GM23338 (cell line): ENCODE results near the gene CTNNA3. TPM values are rescaled to one million over a fixed set of nuclear protein-coding genes. Genes with fewer than 3 reads are reported as not detected.

Experiments
- ATAC-seq: fragments of 200-7000 bp; cut with Tn5 transposase; 3 replicates; pipeline ENCODE4 v1.9.1; 2020
- DNase-seq: peaks from one replicate; pipeline ENCODE4 v3.0.0-alpha.2; 2015; ENCODE audit warnings: low spot score
- H2AFZ ChIP-seq: fragments of 200-600 bp; sonication (generic); 2 replicates; pipeline ENCODE4 v1.8.0; 2016; ENCODE audit warnings: antibody characterized with exemption, mild to moderate bottlenecking, moderate library complexity
- H3F3A ChIP-seq: fragments of 200-600 bp; sonication (generic); replicated peaks from 2 replicates; pipeline ENCODE4 v1.8.0; 2017; ENCODE audit warnings: antibody characterized with exemption, mixed run types, low read depth
- H3K27ac ChIP-seq: fragments of 200-600 bp; sonication (generic); 2 replicates; pipeline ENCODE4 v1.6.1; 2016; ENCODE audit warnings: low read depth
- H3K27me3 ChIP-seq: fragments of 200-600 bp; sonication (generic); 2 replicates; pipeline ENCODE4 v1.8.0; 2016; ENCODE audit warnings: mild to moderate bottlenecking, mixed run types, moderate library complexity; ENCODE audit not compliant: insufficient read depth
- H3K36me3 ChIP-seq: fragments of 200-600 bp; sonication (generic); 2 replicates; pipeline ENCODE4 v1.8.0; 2016; ENCODE audit warnings: mild to moderate bottlenecking; ENCODE audit not compliant: insufficient read depth
- H3K4me1 ChIP-seq: fragments of 200-600 bp; sonication (generic); 2 replicates; pipeline ENCODE4 v1.8.0; 2016; ENCODE audit warnings: mild to moderate bottlenecking, moderate library complexity; ENCODE audit not compliant: insufficient read depth
- H3K4me2 ChIP-seq: fragments of 200-600 bp; sonication (generic); 2 replicates; pipeline ENCODE4 v1.7.1; 2017; ENCODE audit warnings: mixed run types
- H3K4me3 ChIP-seq: fragments of 200-600 bp; sonication (generic); 2 replicates; pipeline ENCODE4 v1.6.1; 2016; ENCODE audit warnings: mixed run types
- H3K79me2 ChIP-seq: fragments of 200-600 bp; sonication (generic); replicated peaks from 2 replicates; pipeline ENCODE4 v1.8.0; 2017; ENCODE audit warnings: mild to moderate bottlenecking; ENCODE audit not compliant: insufficient read depth
- H3K9me2 ChIP-seq: fragments of 200-600 bp; sonication (generic); 2 replicates; pipeline ENCODE4 v1.8.0; 2017; ENCODE audit not compliant: insufficient read depth
- H4K20me1 ChIP-seq: fragments of 200-600 bp; sonication (generic); replicated peaks from 2 replicates; pipeline ENCODE4 v1.8.0; 2017; ENCODE audit warnings: mild to moderate bottlenecking; ENCODE audit not compliant: insufficient read depth
- H3K27ac Mint-ChIP-seq: 2 replicates; pipeline ENCODE4 v1.8.0; 2020; ENCODE audit warnings: inconsistent platforms, mild to moderate bottlenecking, moderate library complexity, mixed read lengths
- H3K27me3 Mint-ChIP-seq: 3 replicates; pipeline ENCODE4 v1.8.0; 2022; ENCODE audit warnings: low read depth, mild to moderate bottlenecking, moderate library complexity, mixed read lengths, inconsistent platforms; ENCODE audit not compliant: insufficient read depth, poor library complexity
- H3K36me3 Mint-ChIP-seq: 3 replicates; pipeline ENCODE4 v1.8.0; 2021; ENCODE audit warnings: low read depth, mild to moderate bottlenecking, inconsistent platforms, moderate library complexity, mixed read lengths
- H3K4me1 Mint-ChIP-seq: 3 replicates; pipeline ENCODE4 v1.8.0; 2020; ENCODE audit warnings: mild to moderate bottlenecking, inconsistent platforms, mixed read lengths
- H3K4me3 Mint-ChIP-seq: 3 replicates; pipeline ENCODE4 v1.8.0; 2021; ENCODE audit warnings: moderate library complexity, mild to moderate bottlenecking, inconsistent platforms, mixed read lengths
- H3K9me3 Mint-ChIP-seq: 3 replicates; pipeline ENCODE4 v1.8.0; 2020; ENCODE audit warnings: moderate library complexity, mild to moderate bottlenecking, inconsistent platforms, mixed read lengths
- CREB1 ChIP-seq: fragments of 250-450 bp; sonication (Bioruptor Pico); IDR thresholded peaks from 2 replicates; pipeline ENCODE4 v1.5.0; 2020; ENCODE audit warnings: low read depth, mild to moderate bottlenecking, moderate library complexity
- EZH2 ChIP-seq: fragments of 200-600 bp; sonication (generic); IDR thresholded peaks from one replicate; pipeline ENCODE4 v1.8.0; 2017; ENCODE audit warnings: antibody characterized with exemption, mild to moderate bottlenecking, low read depth; ENCODE audit not compliant: unreplicated experiment
- EZH2phosphoT487 ChIP-seq: fragments of 200-600 bp; sonication (generic); IDR thresholded peaks from one replicate; pipeline ENCODE4 v1.8.1; 2018; ENCODE audit warnings: antibody characterized with exemption; ENCODE audit not compliant: unreplicated experiment
- JUNB ChIP-seq: IDR thresholded peaks from one replicate; pipeline ENCODE4 v1.6.1; 2016; ENCODE audit warnings: antibody characterized with exemption; ENCODE audit not compliant: unreplicated experiment
- NANOG ChIP-seq: IDR thresholded peaks from 2 replicates; pipeline ENCODE4 v1.6.1; 2016; ENCODE audit warnings: antibody characterized with exemption, borderline replicate concordance
- POLR2AphosphoS5 ChIP-seq: IDR thresholded peaks from 2 replicates; pipeline ENCODE4 v1.6.1; 2016; ENCODE audit warnings: antibody characterized with exemption, low read depth
- STAT1 ChIP-seq: IDR thresholded peaks from one replicate; pipeline ENCODE4 v1.6.1; 2016; ENCODE audit warnings: antibody characterized with exemption; ENCODE audit not compliant: unreplicated experiment
- ZNF114 ChIP-seq: fragments of 250-450 bp; sonication (Bioruptor Pico); IDR thresholded peaks from 2 replicates; pipeline ENCODE4 v1.5.0; 2020; ENCODE audit warnings: mild to moderate bottlenecking, moderate library complexity
- ZNF331 ChIP-seq: fragments of 250-450 bp; sonication (Bioruptor Pico); IDR thresholded peaks from 2 replicates; pipeline ENCODE4 v1.5.0; 2020; ENCODE audit warnings: low read depth, mild to moderate bottlenecking, moderate library complexity
- polyA plus RNA-seq: library from polyadenylated mRNA; unstranded; fragments of >200 nt; fragmentation: Nextera tagmentation; extraction: Ambion mirVana; gene quantifications from 2 replicates; pipeline ENCODE4 v1.2.1, GENCODE V29; 2016
- total RNA-seq: library from RNA; depleted of rRNA; stranded (reverse); fragments of >200 nt; shearing (Covaris generic); gene quantifications from 2 replicates; pipeline ENCODE4 v1.2.3, GENCODE V29; 2014
- TF ChIP-seq, protein P1 (sequence below): IDR thresholded peaks from 2 replicates; pipeline ENCODE4 v1.6.1; 2016; ENCODE audit warnings: antibody characterized with exemption
- TF ChIP-seq, protein P2 (sequence below): fragments of 250-450 bp; sonication (Bioruptor Pico); IDR thresholded peaks from 2 replicates; pipeline ENCODE4 v1.5.0; 2020; ENCODE audit warnings: mild to moderate bottlenecking, moderate library complexity
- TF ChIP-seq, protein P3 (sequence below): IDR thresholded peaks from one replicate; pipeline ENCODE4 v1.6.1; 2018; ENCODE audit warnings: antibody characterized with exemption; ENCODE audit not compliant: unreplicated experiment
- TF ChIP-seq, protein P4 (sequence below), 2 experiments: fragments of 200-600 bp in 1 of 2; sonication (generic) in 1 of 2; conservative IDR thresholded peaks; 2 replicates each; pipeline versions ENCODE4 v1.5.1 to v1.6.1; 2016 to 2017; ENCODE audit warnings: antibody characterized with exemption in 2 of 2, low read depth in 2 of 2, mild to moderate bottlenecking in 2 of 2, moderate library complexity in 1 of 2

The CTNNA3 gene
- total and polyA plus RNA-seq, 2 experiments from 2014 or later, result 0.71 to 3.3 TPM

DNA sequence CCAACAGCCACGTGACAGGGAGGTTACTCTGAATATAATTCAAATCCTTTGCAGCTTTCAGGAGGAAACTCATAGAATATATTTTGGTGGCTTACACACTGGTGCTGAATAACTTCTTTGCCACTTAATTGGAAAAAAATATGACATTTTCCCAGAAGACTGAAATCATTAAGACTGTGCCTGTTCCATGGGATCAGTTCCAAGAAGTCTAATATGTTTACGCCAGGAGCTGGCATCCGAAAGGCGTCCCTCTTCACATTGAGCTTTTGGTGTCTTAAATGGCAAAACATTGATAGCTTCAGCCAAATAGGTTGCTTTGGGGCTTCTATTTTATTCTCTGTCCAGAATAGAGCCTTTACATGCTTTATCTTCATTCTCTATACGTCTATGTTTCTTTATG, 1687.8 kb downstream of the CTNNA3 start:
- no peaks in the 10 kb centered on the region for H3K4me1 ChIP-seq
- Mint-ChIP-seq H3K36me3 (no peaks in the 10 kb centered on the region), H3K4me3 (no peak overlapping the region), H3K27ac (no peak overlapping the region), H3K4me1 (no peaks in the 10 kb centered on the region), H3K9me3 (no peaks in the 10 kb centered on the region), H3K27me3 (no peaks in the 10 kb centered on the region)
- DNase-seq (no peak), ATAC-seq (no peak)
- H3K27ac ChIP-seq, result no peak overlapping the region
- no peaks in the 10 kb centered on the region for H4K20me1 ChIP-seq
- H3F3A ChIP-seq, result no peaks in the 10 kb centered on the region
- H3K4me2 ChIP-seq, result no peak overlapping the region
- no peak overlapping the region for H3K4me3 ChIP-seq
- TF ChIP-seq CREB1 (CRISPR knock-in tag) (no peak), POLR2AphosphoS5 (no peak), EZH2 (no peak), ZNF331 (CRISPR knock-in tag) (no peak), STAT1 (no peak), NANOG (no peak), EZH2phosphoT487 (no peak), ZNF114 (CRISPR knock-in tag) (no peak), JUNB (no peak)
- TF ChIP-seq, protein P1, sequence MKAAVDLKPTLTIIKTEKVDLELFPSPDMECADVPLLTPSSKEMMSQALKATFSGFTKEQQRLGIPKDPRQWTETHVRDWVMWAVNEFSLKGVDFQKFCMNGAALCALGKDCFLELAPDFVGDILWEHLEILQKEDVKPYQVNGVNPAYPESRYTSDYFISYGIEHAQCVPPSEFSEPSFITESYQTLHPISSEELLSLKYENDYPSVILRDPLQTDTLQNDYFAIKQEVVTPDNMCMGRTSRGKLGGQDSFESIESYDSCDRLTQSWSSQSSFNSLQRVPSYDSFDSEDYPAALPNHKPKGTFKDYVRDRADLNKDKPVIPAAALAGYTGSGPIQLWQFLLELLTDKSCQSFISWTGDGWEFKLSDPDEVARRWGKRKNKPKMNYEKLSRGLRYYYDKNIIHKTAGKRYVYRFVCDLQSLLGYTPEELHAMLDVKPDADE, result no peak
- TF ChIP-seq, protein P2, sequence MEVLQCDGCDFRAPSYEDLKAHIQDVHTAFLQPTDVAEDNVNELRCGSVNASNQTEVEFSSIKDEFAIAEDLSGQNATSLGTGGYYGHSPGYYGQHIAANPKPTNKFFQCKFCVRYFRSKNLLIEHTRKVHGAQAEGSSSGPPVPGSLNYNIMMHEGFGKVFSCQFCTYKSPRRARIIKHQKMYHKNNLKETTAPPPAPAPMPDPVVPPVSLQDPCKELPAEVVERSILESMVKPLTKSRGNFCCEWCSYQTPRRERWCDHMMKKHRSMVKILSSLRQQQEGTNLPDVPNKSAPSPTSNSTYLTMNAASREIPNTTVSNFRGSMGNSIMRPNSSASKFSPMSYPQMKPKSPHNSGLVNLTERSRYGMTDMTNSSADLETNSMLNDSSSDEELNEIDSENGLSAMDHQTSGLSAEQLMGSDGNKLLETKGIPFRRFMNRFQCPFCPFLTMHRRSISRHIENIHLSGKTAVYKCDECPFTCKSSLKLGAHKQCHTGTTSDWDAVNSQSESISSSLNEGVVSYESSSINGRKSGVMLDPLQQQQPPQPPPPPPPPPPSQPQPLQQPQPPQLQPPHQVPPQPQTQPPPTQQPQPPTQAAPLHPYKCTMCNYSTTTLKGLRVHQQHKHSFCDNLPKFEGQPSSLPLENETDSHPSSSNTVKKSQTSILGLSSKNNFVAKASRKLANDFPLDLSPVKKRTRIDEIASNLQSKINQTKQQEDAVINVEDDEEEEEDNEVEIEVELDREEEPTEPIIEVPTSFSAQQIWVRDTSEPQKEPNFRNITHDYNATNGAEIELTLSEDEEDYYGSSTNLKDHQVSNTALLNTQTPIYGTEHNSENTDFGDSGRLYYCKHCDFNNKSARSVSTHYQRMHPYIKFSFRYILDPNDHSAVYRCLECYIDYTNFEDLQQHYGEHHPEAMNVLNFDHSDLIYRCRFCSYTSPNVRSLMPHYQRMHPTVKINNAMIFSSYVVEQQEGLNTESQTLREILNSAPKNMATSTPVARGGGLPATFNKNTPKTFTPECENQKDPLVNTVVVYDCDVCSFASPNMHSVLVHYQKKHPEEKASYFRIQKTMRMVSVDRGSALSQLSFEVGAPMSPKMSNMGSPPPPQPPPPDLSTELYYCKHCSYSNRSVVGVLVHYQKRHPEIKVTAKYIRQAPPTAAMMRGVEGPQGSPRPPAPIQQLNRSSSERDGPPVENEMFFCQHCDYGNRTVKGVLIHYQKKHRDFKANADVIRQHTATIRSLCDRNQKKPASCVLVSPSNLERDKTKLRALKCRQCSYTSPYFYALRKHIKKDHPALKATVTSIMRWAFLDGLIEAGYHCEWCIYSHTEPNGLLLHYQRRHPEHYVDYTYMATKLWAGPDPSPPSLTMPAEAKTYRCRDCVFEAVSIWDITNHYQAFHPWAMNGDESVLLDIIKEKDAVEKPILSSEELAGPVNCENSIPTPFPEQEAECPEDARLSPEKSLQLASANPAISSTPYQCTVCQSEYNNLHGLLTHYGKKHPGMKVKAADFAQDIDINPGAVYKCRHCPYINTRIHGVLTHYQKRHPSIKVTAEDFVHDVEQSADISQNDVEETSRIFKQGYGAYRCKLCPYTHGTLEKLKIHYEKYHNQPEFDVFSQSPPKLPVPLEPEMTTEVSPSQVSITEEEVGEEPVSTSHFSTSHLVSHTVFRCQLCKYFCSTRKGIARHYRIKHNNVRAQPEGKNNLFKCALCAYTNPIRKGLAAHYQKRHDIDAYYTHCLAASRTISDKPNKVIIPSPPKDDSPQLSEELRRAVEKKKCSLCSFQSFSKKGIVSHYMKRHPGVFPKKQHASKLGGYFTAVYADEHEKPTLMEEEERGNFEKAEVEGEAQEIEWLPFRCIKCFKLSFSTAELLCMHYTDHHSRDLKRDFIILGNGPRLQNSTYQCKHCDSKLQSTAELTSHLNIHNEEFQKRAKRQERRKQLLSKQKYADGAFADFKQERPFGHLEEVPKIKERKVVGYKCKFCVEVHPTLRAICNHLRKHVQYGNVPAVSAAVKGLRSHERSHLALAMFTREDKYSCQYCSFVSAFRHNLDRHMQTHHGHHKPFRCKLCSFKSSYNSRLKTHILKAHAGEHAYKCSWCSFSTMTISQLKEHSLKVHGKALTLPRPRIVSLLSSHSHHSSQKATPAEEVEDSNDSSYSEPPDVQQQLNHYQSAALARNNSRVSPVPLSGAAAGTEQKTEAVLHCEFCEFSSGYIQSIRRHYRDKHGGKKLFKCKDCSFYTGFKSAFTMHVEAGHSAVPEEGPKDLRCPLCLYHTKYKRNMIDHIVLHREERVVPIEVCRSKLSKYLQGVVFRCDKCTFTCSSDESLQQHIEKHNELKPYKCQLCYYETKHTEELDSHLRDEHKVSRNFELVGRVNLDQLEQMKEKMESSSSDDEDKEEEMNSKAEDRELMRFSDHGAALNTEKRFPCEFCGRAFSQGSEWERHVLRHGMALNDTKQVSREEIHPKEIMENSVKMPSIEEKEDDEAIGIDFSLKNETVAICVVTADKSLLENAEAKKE (CRISPR knock-in tag), result no peak
- TF ChIP-seq, protein P3, sequence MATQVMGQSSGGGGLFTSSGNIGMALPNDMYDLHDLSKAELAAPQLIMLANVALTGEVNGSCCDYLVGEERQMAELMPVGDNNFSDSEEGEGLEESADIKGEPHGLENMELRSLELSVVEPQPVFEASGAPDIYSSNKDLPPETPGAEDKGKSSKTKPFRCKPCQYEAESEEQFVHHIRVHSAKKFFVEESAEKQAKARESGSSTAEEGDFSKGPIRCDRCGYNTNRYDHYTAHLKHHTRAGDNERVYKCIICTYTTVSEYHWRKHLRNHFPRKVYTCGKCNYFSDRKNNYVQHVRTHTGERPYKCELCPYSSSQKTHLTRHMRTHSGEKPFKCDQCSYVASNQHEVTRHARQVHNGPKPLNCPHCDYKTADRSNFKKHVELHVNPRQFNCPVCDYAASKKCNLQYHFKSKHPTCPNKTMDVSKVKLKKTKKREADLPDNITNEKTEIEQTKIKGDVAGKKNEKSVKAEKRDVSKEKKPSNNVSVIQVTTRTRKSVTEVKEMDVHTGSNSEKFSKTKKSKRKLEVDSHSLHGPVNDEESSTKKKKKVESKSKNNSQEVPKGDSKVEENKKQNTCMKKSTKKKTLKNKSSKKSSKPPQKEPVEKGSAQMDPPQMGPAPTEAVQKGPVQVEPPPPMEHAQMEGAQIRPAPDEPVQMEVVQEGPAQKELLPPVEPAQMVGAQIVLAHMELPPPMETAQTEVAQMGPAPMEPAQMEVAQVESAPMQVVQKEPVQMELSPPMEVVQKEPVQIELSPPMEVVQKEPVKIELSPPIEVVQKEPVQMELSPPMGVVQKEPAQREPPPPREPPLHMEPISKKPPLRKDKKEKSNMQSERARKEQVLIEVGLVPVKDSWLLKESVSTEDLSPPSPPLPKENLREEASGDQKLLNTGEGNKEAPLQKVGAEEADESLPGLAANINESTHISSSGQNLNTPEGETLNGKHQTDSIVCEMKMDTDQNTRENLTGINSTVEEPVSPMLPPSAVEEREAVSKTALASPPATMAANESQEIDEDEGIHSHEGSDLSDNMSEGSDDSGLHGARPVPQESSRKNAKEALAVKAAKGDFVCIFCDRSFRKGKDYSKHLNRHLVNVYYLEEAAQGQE, result no peak
- TF ChIP-seq, protein P4, sequence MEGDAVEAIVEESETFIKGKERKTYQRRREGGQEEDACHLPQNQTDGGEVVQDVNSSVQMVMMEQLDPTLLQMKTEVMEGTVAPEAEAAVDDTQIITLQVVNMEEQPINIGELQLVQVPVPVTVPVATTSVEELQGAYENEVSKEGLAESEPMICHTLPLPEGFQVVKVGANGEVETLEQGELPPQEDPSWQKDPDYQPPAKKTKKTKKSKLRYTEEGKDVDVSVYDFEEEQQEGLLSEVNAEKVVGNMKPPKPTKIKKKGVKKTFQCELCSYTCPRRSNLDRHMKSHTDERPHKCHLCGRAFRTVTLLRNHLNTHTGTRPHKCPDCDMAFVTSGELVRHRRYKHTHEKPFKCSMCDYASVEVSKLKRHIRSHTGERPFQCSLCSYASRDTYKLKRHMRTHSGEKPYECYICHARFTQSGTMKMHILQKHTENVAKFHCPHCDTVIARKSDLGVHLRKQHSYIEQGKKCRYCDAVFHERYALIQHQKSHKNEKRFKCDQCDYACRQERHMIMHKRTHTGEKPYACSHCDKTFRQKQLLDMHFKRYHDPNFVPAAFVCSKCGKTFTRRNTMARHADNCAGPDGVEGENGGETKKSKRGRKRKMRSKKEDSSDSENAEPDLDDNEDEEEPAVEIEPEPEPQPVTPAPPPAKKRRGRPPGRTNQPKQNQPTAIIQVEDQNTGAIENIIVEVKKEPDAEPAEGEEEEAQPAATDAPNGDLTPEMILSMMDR (conservative IDR thresholded peaks at IDR 0.05; ENCODE audit: low read depth in 2 of 2), result no peak
- no peaks in the 10 kb centered on the region for H3K36me3 ChIP-seq
- H3K27me3 ChIP-seq, result no peaks in the 10 kb centered on the region
- H2AFZ ChIP-seq, result no peak overlapping the region
- H3K79me2 ChIP-seq, result no peaks in the 10 kb centered on the region
- H3K9me2 ChIP-seq, result no peaks in the 10 kb centered on the region
